Stimulated activated CD8-positive, alpha-beta memory T cell treated with anti-CD3 and anti-CD28 coated beads, Interleukin-12 subunit alpha, Interleukin-12 subunit beta, amount 100 ng/mL, for 24 hours (primary cell): ENCODE results near the gene BUB1.
"Not testable (repeated sequence)": the region's sequence is repeated elsewhere in the genome, so short reads cannot be mapped to it uniquely, and the experiment has no call there.

Experiments used
- DNase-seq: peaks from one replicate; pipeline ENCODE4 v3.0.0-alpha.2; 2020; ENCODE audit errors: extremely low read depth

Gene BUB1

GRCh38 chr2:110603917-110604591, 73.8 kb downstream of the BUB1 start:
- not testable (repeated sequence) for DNase-seq

GRCh38 chr2:110602139-110602538, 75.7 kb downstream of the BUB1 start:
- not testable (repeated sequence) for DNase-seq

GRCh38 chr2:110591973-110592372, 85.9 kb downstream of the BUB1 start:
- not testable (repeated sequence) for DNase-seq

- DNase-seq: not testable (repeated sequence)
Measured at GRCh38 chr2:110589677-110590330, 88.1 kb downstream of the BUB1 start.

GRCh38 chr2:110588520-110588919, 89.3 kb downstream of the BUB1 start:
- not testable (repeated sequence) for DNase-seq
